GM20000 (cell line): ENCODE results near the gene G6PC3.
"Not testable (repeated sequence)": the region's sequence is repeated elsewhere in the genome, so short reads cannot be mapped to it uniquely, and the experiment has no call there.

Source experiments
- DNase-seq: peaks from one replicate; pipeline ENCODE4 v3.0.0; 2012; ENCODE audit warnings: low spot score
- TF ChIP-seq, protein P1 (sequence below): IDR thresholded peaks from 2 replicates; pipeline ENCODE4 v1.5.1; 2012; ENCODE audit warnings: mild to moderate bottlenecking, control low read depth; ENCODE audit errors: extremely low read depth, missing control alignments

The G6PC3 gene

GRCh38 chr17:44119062-44119461, 48.5 kb downstream of the G6PC3 start:
- DNase-seq: no peak
- TF ChIP-seq, protein P1, sequence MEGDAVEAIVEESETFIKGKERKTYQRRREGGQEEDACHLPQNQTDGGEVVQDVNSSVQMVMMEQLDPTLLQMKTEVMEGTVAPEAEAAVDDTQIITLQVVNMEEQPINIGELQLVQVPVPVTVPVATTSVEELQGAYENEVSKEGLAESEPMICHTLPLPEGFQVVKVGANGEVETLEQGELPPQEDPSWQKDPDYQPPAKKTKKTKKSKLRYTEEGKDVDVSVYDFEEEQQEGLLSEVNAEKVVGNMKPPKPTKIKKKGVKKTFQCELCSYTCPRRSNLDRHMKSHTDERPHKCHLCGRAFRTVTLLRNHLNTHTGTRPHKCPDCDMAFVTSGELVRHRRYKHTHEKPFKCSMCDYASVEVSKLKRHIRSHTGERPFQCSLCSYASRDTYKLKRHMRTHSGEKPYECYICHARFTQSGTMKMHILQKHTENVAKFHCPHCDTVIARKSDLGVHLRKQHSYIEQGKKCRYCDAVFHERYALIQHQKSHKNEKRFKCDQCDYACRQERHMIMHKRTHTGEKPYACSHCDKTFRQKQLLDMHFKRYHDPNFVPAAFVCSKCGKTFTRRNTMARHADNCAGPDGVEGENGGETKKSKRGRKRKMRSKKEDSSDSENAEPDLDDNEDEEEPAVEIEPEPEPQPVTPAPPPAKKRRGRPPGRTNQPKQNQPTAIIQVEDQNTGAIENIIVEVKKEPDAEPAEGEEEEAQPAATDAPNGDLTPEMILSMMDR: no peak

DNA sequence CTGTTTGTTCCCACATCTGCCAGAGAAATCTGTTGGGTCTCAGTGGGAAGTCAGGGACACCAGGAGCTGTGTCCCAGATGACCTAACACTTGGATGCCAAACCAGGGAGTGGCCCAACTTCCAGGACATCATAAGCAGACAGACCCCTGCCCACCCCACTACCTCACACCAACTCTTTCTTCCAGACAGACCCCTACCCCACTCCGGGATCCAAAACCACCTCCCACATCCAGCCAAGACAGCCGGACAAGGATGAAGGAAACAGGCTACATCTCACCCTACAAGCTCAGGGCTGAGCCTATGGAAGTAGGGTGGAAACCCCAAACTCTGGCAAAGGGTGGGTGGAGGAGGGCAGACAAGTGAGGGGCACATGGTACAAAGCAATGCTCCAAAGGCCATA, 49.3 kb downstream of the G6PC3 start:
- TF ChIP-seq, protein P1: no peak
- no peak for DNase-seq

DNA sequence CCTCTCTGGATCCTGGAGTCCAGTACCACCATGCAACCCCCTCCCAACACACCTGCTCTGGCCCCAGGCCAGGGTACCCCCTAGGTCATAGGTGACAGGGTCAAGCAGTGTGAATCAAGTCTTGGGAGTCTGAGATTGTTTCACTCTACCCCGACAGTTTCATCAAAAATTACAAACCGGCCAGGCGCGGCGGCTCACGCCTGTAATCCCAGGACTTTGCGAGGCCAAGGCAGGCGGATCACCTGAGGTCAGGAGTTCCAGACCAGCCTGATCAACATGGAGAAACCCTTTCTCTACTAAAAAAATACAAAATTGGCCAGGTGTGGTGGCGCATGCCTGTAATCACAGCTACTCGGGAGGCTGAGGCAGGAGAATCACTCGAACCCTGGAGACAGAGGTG, 49.7 kb downstream of the G6PC3 start:
- DNase-seq: not testable (repeated sequence)

DNA sequence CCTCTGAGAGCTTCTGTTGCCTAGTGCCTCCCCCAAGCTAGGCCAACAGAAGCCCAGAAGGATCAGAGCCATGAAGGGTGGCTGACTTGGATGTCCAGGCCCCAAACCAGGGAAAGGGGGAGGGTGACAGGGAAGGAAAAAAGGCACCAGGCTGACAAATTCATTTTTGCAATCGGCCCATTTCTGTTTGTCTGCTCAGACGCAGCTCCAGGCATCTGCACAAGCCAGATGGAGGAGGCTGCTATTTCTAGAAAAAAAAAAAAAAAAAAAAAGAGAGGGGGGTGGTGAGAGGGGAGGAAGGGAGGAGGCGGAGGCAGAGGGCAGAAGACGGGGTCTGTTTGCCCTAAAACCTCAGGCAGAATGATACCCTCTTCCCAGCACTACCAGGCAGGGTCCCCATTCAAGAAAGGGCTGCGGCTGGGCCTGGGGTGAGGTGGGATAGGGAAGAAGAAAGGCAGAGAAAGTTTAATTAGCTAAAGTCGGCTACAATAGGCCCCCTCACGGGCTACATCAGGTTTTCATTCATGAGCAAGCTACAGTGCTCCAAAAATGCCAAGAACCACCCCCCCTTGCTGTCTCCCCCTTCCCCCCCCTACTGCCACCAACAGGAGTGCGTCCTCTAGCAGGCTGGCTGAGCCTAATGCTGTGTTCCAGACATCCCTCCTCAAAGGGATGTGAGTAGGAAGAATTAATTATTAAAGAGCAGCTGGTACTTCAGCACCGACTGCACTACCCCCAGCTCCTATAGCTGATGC, 50.5 kb downstream of the G6PC3 start:
- TF ChIP-seq, protein P1: no peak
- DNase-seq: no peak

GRCh38 chr17:44121997-44122815, 51.7 kb downstream of the G6PC3 start:
- TF ChIP-seq, protein P1: no peak
- DNase-seq: no peak

GRCh38 chr17:44122816-44123355, 52.4 kb downstream of the G6PC3 start:
- no peak for DNase-seq
- TF ChIP-seq, protein P1: no peak

- DNase-seq: peak; percentile 97
- TF ChIP-seq, protein P1: no peak
These were observed 53.0 kb downstream of the G6PC3 start, which contains the start of gene HDAC5 for GRCh38 chr17:44123356-44124117. TSS of gene HDAC5 (minus strand) at chr17:44123641. CDS start at chr17:44117515, 6,126 bp downstream.
